ENCODE measurements around the gene VPS51. TPM values are rescaled to one million over a fixed set of nuclear protein-coding genes. Genes with fewer than 3 reads are reported as not detected.

VPS51 gene
- total RNA-seq, 1 donor from 2014 or later, result 127 TPM

DNA sequence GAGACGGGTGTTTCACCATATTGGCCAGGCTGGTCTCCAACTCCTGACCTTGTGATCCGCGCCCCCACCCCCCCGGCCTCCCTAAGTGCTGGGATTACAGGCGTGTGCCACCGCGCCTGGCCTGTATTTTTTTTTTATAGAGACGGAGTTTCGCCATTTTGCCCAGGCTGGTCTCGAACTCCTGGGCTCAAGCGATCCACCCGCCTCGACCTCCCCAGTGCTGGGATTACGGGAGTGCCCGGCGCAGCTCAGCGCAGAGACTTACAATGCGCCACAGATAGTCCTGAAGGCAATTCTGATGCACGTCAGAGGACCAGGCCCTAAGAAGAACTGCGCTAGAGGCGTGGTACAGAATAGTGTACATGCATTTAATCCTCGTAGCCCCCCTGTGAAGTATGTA lies 587 bp upstream of the VPS51 start:
- no peaks in the 10 kb centered on the region for H3K27me3 Mint-ChIP-seq (ENCODE audit: unreplicated experiment)
- no peaks in the 10 kb centered on the region for H3K9me3 Mint-ChIP-seq (ENCODE audit: unreplicated experiment)
- H3K27ac Mint-ChIP-seq (ENCODE audit: unreplicated experiment), result peak overlapping the region; percentile 95
- H3K4me3 Mint-ChIP-seq (ENCODE audit: unreplicated experiment), result peak overlapping the region; percentile 87
- H3K36me3 Mint-ChIP-seq (ENCODE audit: unreplicated experiment), result peaks cover 1% of the 10 kb centered on the region
- peaks cover 14% of the 10 kb centered on the region for H3K4me1 Mint-ChIP-seq (ENCODE audit: unreplicated experiment)
- no peak for DNase-seq (ENCODE audit: extremely low spot score, unreplicated experiment)
- TF ChIP-seq, protein P1, sequence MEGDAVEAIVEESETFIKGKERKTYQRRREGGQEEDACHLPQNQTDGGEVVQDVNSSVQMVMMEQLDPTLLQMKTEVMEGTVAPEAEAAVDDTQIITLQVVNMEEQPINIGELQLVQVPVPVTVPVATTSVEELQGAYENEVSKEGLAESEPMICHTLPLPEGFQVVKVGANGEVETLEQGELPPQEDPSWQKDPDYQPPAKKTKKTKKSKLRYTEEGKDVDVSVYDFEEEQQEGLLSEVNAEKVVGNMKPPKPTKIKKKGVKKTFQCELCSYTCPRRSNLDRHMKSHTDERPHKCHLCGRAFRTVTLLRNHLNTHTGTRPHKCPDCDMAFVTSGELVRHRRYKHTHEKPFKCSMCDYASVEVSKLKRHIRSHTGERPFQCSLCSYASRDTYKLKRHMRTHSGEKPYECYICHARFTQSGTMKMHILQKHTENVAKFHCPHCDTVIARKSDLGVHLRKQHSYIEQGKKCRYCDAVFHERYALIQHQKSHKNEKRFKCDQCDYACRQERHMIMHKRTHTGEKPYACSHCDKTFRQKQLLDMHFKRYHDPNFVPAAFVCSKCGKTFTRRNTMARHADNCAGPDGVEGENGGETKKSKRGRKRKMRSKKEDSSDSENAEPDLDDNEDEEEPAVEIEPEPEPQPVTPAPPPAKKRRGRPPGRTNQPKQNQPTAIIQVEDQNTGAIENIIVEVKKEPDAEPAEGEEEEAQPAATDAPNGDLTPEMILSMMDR (IDR thresholded peaks at IDR 0.05), result no peak

DNA sequence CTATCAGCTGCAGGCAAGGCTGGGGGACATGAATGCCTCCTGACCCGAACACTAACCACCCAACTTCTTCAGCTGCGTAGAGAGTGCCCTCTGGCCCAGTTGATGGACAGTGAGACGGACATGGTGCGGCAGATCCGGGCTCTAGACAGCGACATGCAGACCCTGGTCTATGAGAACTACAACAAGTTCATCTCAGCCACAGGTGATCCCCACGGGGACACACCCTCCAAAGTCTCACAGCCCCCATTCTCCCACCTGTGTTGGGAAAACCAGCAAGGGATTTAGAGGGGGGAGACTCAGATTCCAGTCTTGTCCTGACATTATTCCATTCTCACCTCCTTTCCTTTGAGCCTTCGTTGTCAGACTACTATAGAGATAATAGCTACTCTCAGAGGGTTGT lies 912 bp downstream of the VPS51 start:
- TF ChIP-seq, protein P1 (IDR thresholded peaks at IDR 0.05), result no peak
- Mint-ChIP-seq H3K4me1 (ENCODE audit: unreplicated experiment) (peaks cover 19% of the 10 kb centered on the region), H3K36me3 (ENCODE audit: unreplicated experiment) (peaks cover 1% of the 10 kb centered on the region), H3K4me3 (ENCODE audit: unreplicated experiment) (peak overlapping the region; percentile 87), H3K27me3 (ENCODE audit: unreplicated experiment) (no peaks in the 10 kb centered on the region), H3K27ac (ENCODE audit: unreplicated experiment) (no peak overlapping the region), H3K9me3 (ENCODE audit: unreplicated experiment) (no peaks in the 10 kb centered on the region)
- no peak for DNase-seq (ENCODE audit: extremely low spot score, unreplicated experiment)

DNA sequence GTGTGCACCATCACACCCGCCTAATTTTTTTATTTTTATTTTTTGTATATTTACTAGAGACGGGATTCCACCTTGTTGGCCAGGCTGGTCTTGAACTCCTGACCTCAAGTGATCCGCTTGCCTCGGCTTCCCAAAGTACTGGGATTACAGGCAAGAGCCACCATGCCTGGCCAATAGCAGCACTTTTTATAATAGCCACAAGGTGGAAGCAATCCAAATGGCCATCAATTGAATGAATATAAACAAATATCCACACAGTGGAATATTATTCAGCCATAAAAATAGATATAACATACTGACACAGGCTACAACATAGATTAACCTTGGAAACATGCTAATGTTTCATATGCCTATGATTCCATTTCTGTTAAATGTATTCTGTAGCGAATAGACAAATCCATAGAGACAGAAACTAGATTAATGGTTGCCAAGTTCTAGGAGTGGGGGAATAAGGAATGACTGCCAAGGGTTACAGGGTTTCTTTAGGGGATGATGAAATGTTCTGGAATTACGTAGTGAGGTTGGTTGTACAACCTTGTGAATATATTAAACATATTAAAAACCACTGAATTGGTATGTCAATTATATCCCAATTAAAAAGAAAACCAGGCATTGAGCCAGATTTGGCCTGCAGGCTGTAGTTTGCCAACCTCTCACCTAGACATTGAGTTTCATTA lies 4.8 kb downstream of the VPS51 start:
- H3K9me3 Mint-ChIP-seq (ENCODE audit: unreplicated experiment), result no peaks in the 10 kb centered on the region
- no peaks in the 10 kb centered on the region for H3K27me3 Mint-ChIP-seq (ENCODE audit: unreplicated experiment)
- peaks cover 21% of the 10 kb centered on the region for H3K4me1 Mint-ChIP-seq (ENCODE audit: unreplicated experiment)
- H3K4me3 Mint-ChIP-seq (ENCODE audit: unreplicated experiment), result no peak overlapping the region
- no peak overlapping the region for H3K27ac Mint-ChIP-seq (ENCODE audit: unreplicated experiment)
- peaks cover 5% of the 10 kb centered on the region for H3K36me3 Mint-ChIP-seq (ENCODE audit: unreplicated experiment)
- TF ChIP-seq, protein P1 (IDR thresholded peaks at IDR 0.05), result no peak
- no peak for DNase-seq (ENCODE audit: extremely low spot score, unreplicated experiment)

DNA sequence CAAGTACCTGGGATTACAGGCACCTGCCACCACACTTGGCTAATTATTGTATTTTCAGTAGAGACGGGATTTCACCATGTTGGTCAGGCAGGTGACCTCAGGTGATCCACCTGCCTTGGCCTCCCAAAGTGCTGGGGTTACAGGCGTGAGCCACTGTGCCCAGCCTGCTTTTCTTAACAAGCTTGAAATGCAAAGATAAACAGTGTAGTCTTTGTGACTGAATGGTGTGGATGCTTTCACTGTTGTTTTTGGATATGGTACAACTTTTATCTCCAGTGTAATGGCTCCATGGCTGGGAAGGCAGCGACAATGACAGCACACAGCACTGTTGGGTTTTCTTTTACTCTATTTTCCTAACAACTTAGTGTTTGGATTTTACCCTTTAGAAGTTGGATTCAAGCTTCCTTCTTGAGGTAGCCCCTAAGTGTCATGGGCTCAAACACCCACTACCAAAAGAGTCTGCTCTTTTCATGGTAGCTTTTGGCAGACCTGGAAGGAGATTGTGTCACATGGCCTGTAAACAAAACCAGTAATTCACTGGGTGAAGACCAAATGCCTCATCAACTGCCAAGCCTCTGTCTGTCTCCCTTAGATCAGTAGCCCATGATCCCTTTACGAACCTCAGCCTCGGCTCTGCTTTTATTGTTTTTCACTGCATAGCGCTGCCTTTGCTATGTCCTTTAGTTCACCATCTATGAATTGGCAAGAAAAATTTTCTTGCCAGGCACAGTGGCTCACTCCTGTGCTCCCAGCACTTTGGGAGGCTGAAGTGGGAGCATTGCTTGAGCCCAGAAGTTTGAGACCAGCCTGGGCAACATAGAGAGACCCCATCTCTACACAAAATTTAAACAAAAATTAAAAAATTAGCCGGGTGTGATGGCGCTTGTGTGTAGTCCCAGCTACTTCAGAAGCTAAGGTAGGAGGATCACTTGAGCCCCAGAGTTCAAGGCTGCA lies 6.4 kb downstream of the VPS51 start:
- Mint-ChIP-seq H3K4me3 (ENCODE audit: unreplicated experiment) (no peak overlapping the region), H3K27ac (ENCODE audit: unreplicated experiment) (peak overlapping the region; percentile 18), H3K36me3 (ENCODE audit: unreplicated experiment) (peaks cover 5% of the 10 kb centered on the region), H3K9me3 (ENCODE audit: unreplicated experiment) (no peaks in the 10 kb centered on the region), H3K4me1 (ENCODE audit: unreplicated experiment) (peaks cover 13% of the 10 kb centered on the region), H3K27me3 (ENCODE audit: unreplicated experiment) (no peaks in the 10 kb centered on the region)
- DNase-seq (ENCODE audit: extremely low spot score, unreplicated experiment), result no peak
- TF ChIP-seq, protein P1 (IDR thresholded peaks at IDR 0.05), result no peak

- Mint-ChIP-seq H3K9me3 (ENCODE audit: unreplicated experiment) (no peaks in the 10 kb centered on the region), H3K36me3 (ENCODE audit: unreplicated experiment) (peaks cover 4% of the 10 kb centered on the region), H3K27ac (ENCODE audit: unreplicated experiment) (no peak overlapping the region), H3K4me1 (ENCODE audit: unreplicated experiment) (peaks cover 11% of the 10 kb centered on the region), H3K4me3 (ENCODE audit: unreplicated experiment) (no peak overlapping the region), H3K27me3 (ENCODE audit: unreplicated experiment) (no peaks in the 10 kb centered on the region)
- TF ChIP-seq, protein P1 (IDR thresholded peaks at IDR 0.05), result no peak
- no peak for DNase-seq (ENCODE audit: extremely low spot score, unreplicated experiment)
Observed at GRCh38 chr11:65103476-65103875, 7.5 kb downstream of the VPS51 start.

Measured in osteocyte (in vitro differentiated cells).